ENCODE data around the gene CEP72. TPM values are rescaled to one million over a fixed set of nuclear protein-coding genes. Genes with fewer than 3 reads are reported as not detected.

Gene CEP72
- total and polyA plus RNA-seq, 2 of the 13 experiments (the other 11 are each of a cell fraction or from before 2014, with no cell fraction given), result 3.4 to 9.4 TPM

DNA sequence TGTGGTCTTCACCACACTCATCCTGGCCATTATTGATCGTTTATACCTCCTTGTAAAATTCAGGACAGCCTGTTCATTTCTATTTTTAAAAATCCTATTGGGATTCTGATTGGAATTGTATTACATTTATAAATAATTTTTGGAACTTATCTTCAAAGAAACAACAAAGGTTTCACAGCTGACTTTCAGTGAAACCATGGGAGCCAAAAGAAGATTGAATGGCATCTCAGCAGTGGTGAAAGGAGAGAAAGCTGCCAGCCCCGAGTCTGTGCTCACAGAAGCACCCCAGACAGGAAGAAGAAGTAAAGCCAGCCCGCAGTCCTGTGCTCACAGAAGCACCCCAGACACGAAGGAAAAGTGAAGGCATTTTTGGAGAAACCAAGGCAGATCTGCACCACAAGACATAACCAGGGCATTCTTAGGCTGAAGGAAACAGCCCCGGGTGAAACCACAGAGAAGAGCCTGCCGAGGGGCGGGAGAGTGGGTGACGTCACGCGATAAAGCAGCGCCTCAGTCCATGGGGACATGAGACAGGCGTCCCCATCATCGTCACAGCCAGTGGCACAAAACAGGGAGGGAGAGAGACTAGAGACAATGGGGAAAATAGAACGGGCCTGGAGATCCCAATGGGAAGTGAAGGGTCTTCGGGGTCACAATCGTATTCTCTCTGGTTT lies 45.4 kb upstream of the CEP72 start:
- in situ Hi-C loops (cut with HindIII; ENCODE audit: extremely low pct_ligation_motif_present, low pct_unique_long_range_greater_than_20kb) (no loop called here), intact Hi-C loops (cut with micrococcal nuclease; ENCODE audit: unreplicated experiment) (no loop called here)
- ChIA-PET CTCF (ENCODE audit: low intra/inter-chr PET ratio, low total read pairs) (no interaction called here), POLR2A (no interaction called here)
- no peak overlapping the region for H2AFZ ChIP-seq (ENCODE audit: low read length)
- no peak overlapping the region for H3K9ac ChIP-seq (ENCODE audit: insufficient read depth, low read depth, low read length)
- H3K27me3 ChIP-seq (ENCODE audit: control insufficient read depth in 1 of 2, insufficient read depth in 2 of 2, low read length in 2 of 2), result peaks cover 10 to 52% of the 10 kb centered on the region in 2 experiments
- ATAC-seq, result no peak
- no peak for DNase-seq (ENCODE audit: low spot score)
- no peak overlapping the region for H3K4me3 ChIP-seq (replicated peaks in 1 of 3; ENCODE audit: insufficient read depth in 1 of 3, low read depth in 2 of 3, low read length in 3 of 3)
- no peaks in the 10 kb centered on the region for H3K4me1 ChIP-seq (ENCODE audit: insufficient read depth, low read length)
- no peak overlapping the region for H3K27ac ChIP-seq (ENCODE audit: extremely low read length, insufficient read depth, low read length)
- TF ChIP-seq ZNF317 (CRISPR knock-in tag; IDR thresholded peaks at IDR 0.05) (0 out of 2 replicates have a peak, but pooled peaks have one; percentile 40), ATF7 (IDR thresholded peaks at IDR 0.05) (peak; percentile 63), ATF7 (CRISPR knock-in tag; IDR thresholded peaks at IDR 0.05) (no peak), ZNF776 (CRISPR knock-in tag; IDR thresholded peaks at IDR 0.05) (no peak), CREB1 (IDR thresholded peaks at IDR 0.05) (peak; percentile 91), CREB1 (CRISPR knock-in tag; IDR thresholded peaks at IDR 0.05) (no peak)
- TF ChIP-seq, protein P1, sequence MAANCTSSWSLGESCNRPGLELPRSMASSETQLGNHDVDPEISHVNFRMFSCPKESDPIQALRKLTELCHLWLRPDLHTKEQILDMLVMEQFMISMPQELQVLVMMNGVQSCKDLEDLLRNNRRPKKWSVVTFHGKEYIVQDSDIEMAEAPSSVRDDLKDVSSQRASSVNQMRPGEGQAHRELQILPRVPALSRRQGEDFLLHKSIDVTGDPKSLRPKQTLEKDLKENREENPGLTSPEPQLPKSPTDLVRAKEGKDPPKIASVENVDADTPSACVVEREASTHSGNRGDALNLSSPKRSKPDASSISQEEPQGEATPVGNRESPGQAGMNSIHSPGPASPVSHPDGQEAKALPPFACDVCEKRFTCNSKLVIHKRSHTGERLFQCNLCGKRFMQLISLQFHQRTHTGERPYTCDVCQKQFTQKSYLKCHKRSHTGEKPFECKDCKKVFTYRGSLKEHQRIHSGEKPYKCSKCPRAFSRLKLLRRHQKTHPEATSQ (CRISPR knock-in tag; IDR thresholded peaks at IDR 0.05; ENCODE audit: borderline replicate concordance), result no peak
- H3K9me3 ChIP-seq (ENCODE audit: low read length), result no peaks in the 10 kb centered on the region
- H3K36me3 ChIP-seq (replicated peaks in 1 of 2; ENCODE audit: control insufficient read depth in 1 of 2, insufficient read depth in 2 of 2, low read length in 2 of 2), result no peaks in the 10 kb centered on the region
- H3K79me2 ChIP-seq (ENCODE audit: insufficient read depth, low read length), result no peaks in the 10 kb centered on the region
- H4K20me1 ChIP-seq (ENCODE audit: insufficient read depth, low read length), result no peaks in the 10 kb centered on the region
- no peak for FAIRE-seq
- no peak overlapping the region for H3K4me2 ChIP-seq (ENCODE audit: low read depth, low read length)
- 56% methylated on average over 16 of the region's 16 CpGs for WGBS (ENCODE audit: low lambda C conversion rate)
- BruUV-seq (replicated peaks), result no TSS peak

DNA sequence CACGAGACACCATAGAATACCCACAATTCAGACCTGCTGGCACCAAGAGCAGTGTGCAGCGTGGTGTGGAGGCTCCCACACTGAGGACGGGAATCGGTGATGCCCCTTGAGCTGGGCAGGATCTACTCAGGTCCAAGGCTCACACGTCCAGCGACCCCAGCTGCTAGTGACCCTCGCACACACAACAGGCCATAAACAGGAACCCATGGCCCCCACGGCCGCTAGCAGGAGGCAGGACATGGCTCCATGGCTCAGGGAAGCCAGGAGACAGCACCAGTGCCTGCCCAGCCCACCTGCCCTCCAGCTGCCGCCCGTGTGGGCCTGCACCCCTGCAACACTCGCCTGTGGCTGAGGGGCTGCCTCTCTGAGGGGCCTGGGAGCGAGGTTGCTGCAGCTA lies 44.5 kb upstream of the CEP72 start:
- intact Hi-C loops (cut with micrococcal nuclease; ENCODE audit: unreplicated experiment) (no loop called here), in situ Hi-C loops (cut with HindIII; ENCODE audit: extremely low pct_ligation_motif_present, low pct_unique_long_range_greater_than_20kb) (no loop called here)
- Histone ChIP-seq H3K9me3 (ENCODE audit: low read length) (no peaks in the 10 kb centered on the region), H3K79me2 (ENCODE audit: insufficient read depth, low read length) (no peaks in the 10 kb centered on the region), H2AFZ (ENCODE audit: low read length) (no peak overlapping the region), H3K27me3 (ENCODE audit: control insufficient read depth in 1 of 2, insufficient read depth in 2 of 2, low read length in 2 of 2) (peaks cover 10 to 60% of the 10 kb centered on the region in 2 experiments), H3K36me3 (replicated peaks in 1 of 2; ENCODE audit: control insufficient read depth in 1 of 2, insufficient read depth in 2 of 2, low read length in 2 of 2) (no peaks in the 10 kb centered on the region), H3K27ac (ENCODE audit: extremely low read length, insufficient read depth, low read length) (no peak overlapping the region), H3K4me3 (replicated peaks in 1 of 3; ENCODE audit: insufficient read depth in 1 of 3, low read depth in 2 of 3, low read length in 3 of 3) (no peak overlapping the region), H3K9ac (ENCODE audit: insufficient read depth, low read depth, low read length) (no peak overlapping the region), H3K4me2 (ENCODE audit: low read depth, low read length) (no peak overlapping the region), H3K4me1 (ENCODE audit: insufficient read depth, low read length) (no peaks in the 10 kb centered on the region), H4K20me1 (ENCODE audit: insufficient read depth, low read length) (no peaks in the 10 kb centered on the region)
- ChIA-PET POLR2A (no interaction called here), CTCF (ENCODE audit: low intra/inter-chr PET ratio, low total read pairs) (no interaction called here)
- DNase-seq (ENCODE audit: low spot score) (no peak), ATAC-seq (peak; percentile 45), FAIRE-seq (no peak)
- no peak for TF ChIP-seq RFXAP (CRISPR knock-in tag; IDR thresholded peaks at IDR 0.05; ENCODE audit: borderline replicate concordance)
- BruUV-seq (replicated peaks), result no TSS peak
- 18% methylated on average over 4 of the region's 13 CpGs for WGBS (ENCODE audit: low lambda C conversion rate)

Data from HepG2 (cell line).